IMR-90 (cell line): ENCODE data around the gene SNRNP70.

Source experiments
- BHLHE40 ChIP-seq: fragments of 150-350 bp; IDR thresholded peaks from 2 replicates; pipeline ENCODE4 v1.6.1; 2016; ENCODE audit warnings: mild to moderate bottlenecking, low read depth, low read length
- CHD1 ChIP-seq: IDR thresholded peaks from 2 replicates; pipeline ENCODE4 v1.6.1; 2012; ENCODE audit warnings: low read depth, low read length, improper control_type of control experiment
- CTCF ChIP-seq: conservative IDR thresholded peaks from 2 replicates; pipeline ENCODE4 v1.5.1; 2012; ENCODE audit warnings: mild to moderate bottlenecking, low read depth, low read length, improper control_type of control experiment
- MAZ ChIP-seq: IDR thresholded peaks from 2 replicates; pipeline ENCODE4 v1.6.1; 2012; ENCODE audit warnings: low read depth, mild to moderate bottlenecking, low read length, improper control_type of control experiment, moderate library complexity, borderline replicate concordance
- POLR2A ChIP-seq: IDR thresholded peaks from 2 replicates; pipeline ENCODE4 v1.6.1; 2012; ENCODE audit warnings: mild to moderate bottlenecking, low read depth, low read length
- RAD21 ChIP-seq: IDR thresholded peaks from 2 replicates; pipeline ENCODE4 v1.6.1; 2012; ENCODE audit warnings: low read length, improper control_type of control experiment
- RFX5 ChIP-seq: IDR thresholded peaks from 2 replicates; pipeline ENCODE4 v1.8.0; 2012; ENCODE audit warnings: low read depth, mild to moderate bottlenecking, low read length, moderate library complexity

- TF ChIP-seq CTCF (peak; percentile 78), POLR2A (no peak), BHLHE40 (peak; percentile 86), MAZ (no peak), RAD21 (peak; percentile 62), RFX5 (no peak), CHD1 (no peak)
These were observed 60.5 kb downstream of the SNRNP70 start for GRCh38 chr19:49145573-49146407.
